Measurements from ENCODE around the gene SAMD7. TPM values are rescaled to one million over a fixed set of nuclear protein-coding genes. Genes with fewer than 3 reads are reported as not detected.
A peak's percentile ranks its signal among the peaks of the same experiment; 100 is the strongest.

SAMD7 gene
- total and polyA plus RNA-seq, 9 of the 15 experiments (the other 6 are each of a cell fraction or from before 2014, with no cell fraction given) = not detected

DNA sequence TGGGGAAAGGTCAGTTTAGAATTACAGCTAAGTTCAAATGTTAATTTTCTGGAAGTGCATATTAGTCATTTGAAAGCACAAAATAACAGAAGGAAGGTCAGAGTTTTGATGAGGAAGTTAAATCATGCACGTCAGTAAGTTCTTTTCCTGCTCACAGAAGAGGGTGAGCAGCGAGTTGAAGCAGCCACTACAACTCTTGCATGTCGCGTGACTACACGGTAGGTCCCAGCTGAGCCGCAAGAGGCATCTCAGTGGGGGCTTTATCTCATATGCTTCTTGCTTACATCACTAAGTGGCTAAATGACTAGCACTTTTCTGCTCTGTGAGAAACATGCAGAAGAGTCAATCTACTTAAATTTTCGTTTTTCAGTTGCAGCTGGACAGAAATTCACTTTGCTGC, 33.9 kb downstream of the SAMD7 start (continued):
- peak; percentile 82 for TF ChIP-seq CREM (IDR thresholded peaks at IDR 0.05; ENCODE audit: low read depth)
- TF ChIP-seq MAFG (tag; conservative IDR thresholded peaks at IDR 0.05) = peak; percentile 78
- TF ChIP-seq CXXC5 (CRISPR knock-in tag; IDR thresholded peaks at IDR 0.05) = peak; percentile 71
- peak; percentile 22 to 59; a peak in 2 of 4 replicates for TF ChIP-seq TRIM24 (IDR thresholded peaks at IDR 0.05)
- no peak for TF ChIP-seq ZNF707 (CRISPR knock-in tag; conservative IDR thresholded peaks at IDR 0.05)
- TF ChIP-seq CTBP1 (IDR thresholded peaks at IDR 0.05; ENCODE audit: borderline replicate concordance) = peak; percentile 64; the same call in 1 of the 2 replicates
- no peak for TF ChIP-seq NR4A1 (CRISPR knock-in tag; IDR thresholded peaks at IDR 0.05)
- no peak for TF ChIP-seq NR4A1 (tag; IDR thresholded peaks at IDR 0.05)
- TF ChIP-seq ZNF431 (CRISPR knock-in tag; IDR thresholded peaks at IDR 0.05) = no peak
- TF ChIP-seq, protein P1, sequence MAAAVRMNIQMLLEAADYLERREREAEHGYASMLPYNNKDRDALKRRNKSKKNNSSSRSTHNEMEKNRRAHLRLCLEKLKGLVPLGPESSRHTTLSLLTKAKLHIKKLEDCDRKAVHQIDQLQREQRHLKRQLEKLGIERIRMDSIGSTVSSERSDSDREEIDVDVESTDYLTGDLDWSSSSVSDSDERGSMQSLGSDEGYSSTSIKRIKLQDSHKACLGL (CRISPR knock-in tag; IDR thresholded peaks at IDR 0.05; ENCODE audit: borderline replicate concordance, poor library complexity, severe bottlenecking) = no peak
- no peak for TF ChIP-seq ZNF24 (IDR thresholded peaks at IDR 0.05)
- peak; percentile 56 for TF ChIP-seq DACH1 (IDR thresholded peaks at IDR 0.05; ENCODE audit: partially characterized antibody)
- TF ChIP-seq DPF2 (IDR thresholded peaks at IDR 0.05) = peak; percentile 61
- TF ChIP-seq SMARCE1 (IDR thresholded peaks at IDR 0.05) = peak; percentile 45; the same call in 1 of the 2 replicates
- TF ChIP-seq, protein P2, sequence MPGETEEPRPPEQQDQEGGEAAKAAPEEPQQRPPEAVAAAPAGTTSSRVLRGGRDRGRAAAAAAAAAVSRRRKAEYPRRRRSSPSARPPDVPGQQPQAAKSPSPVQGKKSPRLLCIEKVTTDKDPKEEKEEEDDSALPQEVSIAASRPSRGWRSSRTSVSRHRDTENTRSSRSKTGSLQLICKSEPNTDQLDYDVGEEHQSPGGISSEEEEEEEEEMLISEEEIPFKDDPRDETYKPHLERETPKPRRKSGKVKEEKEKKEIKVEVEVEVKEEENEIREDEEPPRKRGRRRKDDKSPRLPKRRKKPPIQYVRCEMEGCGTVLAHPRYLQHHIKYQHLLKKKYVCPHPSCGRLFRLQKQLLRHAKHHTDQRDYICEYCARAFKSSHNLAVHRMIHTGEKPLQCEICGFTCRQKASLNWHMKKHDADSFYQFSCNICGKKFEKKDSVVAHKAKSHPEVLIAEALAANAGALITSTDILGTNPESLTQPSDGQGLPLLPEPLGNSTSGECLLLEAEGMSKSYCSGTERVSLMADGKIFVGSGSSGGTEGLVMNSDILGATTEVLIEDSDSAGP (CRISPR knock-in tag; IDR thresholded peaks at IDR 0.05) = no peak
- no peak for TF ChIP-seq SMARCB1 (IDR thresholded peaks at IDR 0.05; ENCODE audit: insufficient read length, low read depth)
- TF ChIP-seq FOXK2 (conservative IDR thresholded peaks at IDR 0.05 in 1 of 2, IDR thresholded peaks at IDR 0.05 in 1 of 2; ENCODE audit: low read depth in 2 of 2) = peak; percentile 63 to 75
- no peak for TF ChIP-seq NCOR1 (IDR thresholded peaks at IDR 0.05)
- peak in 1 of 2 experiments; percentile 69; a peak in 1 of 4 replicates for TF ChIP-seq RCOR1 (IDR thresholded peaks at IDR 0.05; ENCODE audit: borderline replicate concordance in 1 of 2, low read depth in 2 of 2, low read length in 2 of 2)
- TF ChIP-seq BDP1 (IDR thresholded peaks at IDR 0.05; ENCODE audit: insufficient read depth, insufficient read length) = no peak
- TF ChIP-seq IFI16 (CRISPR knock-in tag; IDR thresholded peaks at IDR 0.05) = no peak
- no peak for TF ChIP-seq XRCC5 (IDR thresholded peaks at IDR 0.05; ENCODE audit: low read depth, low read length)
- TF ChIP-seq ZNF316 (IDR thresholded peaks at IDR 0.05) = peak; percentile 78
- TF ChIP-seq, protein P3, sequence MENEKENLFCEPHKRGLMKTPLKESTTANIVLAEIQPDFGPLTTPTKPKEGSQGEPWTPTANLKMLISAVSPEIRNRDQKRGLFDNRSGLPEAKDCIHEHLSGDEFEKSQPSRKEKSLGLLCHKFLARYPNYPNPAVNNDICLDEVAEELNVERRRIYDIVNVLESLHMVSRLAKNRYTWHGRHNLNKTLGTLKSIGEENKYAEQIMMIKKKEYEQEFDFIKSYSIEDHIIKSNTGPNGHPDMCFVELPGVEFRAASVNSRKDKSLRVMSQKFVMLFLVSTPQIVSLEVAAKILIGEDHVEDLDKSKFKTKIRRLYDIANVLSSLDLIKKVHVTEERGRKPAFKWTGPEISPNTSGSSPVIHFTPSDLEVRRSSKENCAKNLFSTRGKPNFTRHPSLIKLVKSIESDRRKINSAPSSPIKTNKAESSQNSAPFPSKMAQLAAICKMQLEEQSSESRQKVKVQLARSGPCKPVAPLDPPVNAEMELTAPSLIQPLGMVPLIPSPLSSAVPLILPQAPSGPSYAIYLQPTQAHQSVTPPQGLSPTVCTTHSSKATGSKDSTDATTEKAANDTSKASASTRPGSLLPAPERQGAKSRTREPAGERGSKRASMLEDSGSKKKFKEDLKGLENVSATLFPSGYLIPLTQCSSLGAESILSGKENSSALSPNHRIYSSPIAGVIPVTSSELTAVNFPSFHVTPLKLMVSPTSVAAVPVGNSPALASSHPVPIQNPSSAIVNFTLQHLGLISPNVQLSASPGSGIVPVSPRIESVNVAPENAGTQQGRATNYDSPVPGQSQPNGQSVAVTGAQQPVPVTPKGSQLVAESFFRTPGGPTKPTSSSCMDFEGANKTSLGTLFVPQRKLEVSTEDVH (IDR thresholded peaks at IDR 0.05; ENCODE audit: low read depth, partially characterized antibody) = no peak
- TF ChIP-seq CHD2 (IDR thresholded peaks at IDR 0.05; ENCODE audit: low read depth, low read length) = peak; percentile 65; the same call in 1 of the 2 replicates
- peak; percentile 40; the same call in 1 of the 2 replicates for TF ChIP-seq MYC (IDR thresholded peaks at IDR 0.05; ENCODE audit: low read depth, low read length)
- no peak for TF ChIP-seq MYC (CRISPR knock-in tag; IDR thresholded peaks at IDR 0.05; ENCODE audit: borderline replicate concordance, low read depth)
- 0 out of 2 replicates have a peak, but pooled peaks have one; percentile 15 for TF ChIP-seq ZEB2 (IDR thresholded peaks at IDR 0.05)

All from K562 (cell line).